Tibial nerve (tissue), 3 donors: Measurements from ENCODE around the gene IQCN.

ENCODE experiments used
- POLR2A ChIP-seq, 2 donors: fragments of 450-650 bp; IDR thresholded peaks; one replicate each; pipeline ENCODE4 v1.6.1; 2017; ENCODE audit warnings: antibody characterized with exemption in 2 of 2, mild to moderate bottlenecking in 2 of 2, moderate library complexity in 2 of 2
- TF ChIP-seq, protein P1 (sequence below), 5 experiments: fragments of 200-600 bp in 3 of 5; fragments of 450-650 bp in 2 of 5; sonication (generic) in 3 of 5; IDR thresholded peaks; one replicate each; pipeline ENCODE4 v1.5.1; 2016 to 2019; ENCODE audit warnings: antibody characterized with exemption in 5 of 5, mild to moderate bottlenecking in 3 of 5, moderate library complexity in 2 of 5

DNA sequence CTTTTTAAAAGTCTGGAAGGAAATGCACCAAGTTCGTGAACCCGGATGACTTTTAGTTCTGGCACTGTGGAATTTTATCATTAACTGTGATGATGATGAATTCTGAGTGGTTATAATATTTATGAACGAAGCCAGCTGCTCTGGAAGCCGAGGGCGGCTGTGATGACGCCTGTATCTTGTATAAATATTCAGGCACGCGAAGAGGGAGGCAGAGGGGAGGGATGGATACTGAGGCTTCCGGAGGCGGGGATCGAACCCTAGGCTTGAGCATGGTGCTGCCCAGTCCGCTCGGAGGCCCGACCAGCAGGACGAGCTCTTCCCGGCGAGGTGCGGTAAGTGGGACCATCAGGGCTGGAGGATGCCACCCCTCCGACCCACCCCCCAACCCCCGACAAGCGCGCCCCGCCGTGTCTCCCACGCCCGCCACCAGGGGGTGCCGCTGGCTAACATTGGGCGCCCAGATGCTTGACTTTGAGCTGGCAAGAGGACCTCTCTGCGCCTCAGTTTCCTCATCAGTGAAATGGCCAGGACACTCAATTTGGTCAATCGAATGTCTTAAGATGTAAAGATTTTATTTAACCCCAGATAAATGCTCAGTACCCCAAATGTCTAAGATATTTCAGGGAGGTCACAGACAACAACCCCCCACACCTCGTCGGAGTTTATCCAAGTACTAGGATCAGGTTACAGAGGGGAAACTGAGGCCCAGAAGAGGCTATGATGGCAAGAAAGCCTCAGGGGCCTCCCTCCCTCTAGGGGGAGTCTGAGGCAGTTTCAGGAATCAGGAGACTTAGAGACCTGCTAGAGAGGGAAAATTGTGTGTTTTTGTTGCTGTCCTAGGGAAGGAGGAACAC lies 65.9 kb downstream of the IQCN start:
- TF ChIP-seq, protein P1, sequence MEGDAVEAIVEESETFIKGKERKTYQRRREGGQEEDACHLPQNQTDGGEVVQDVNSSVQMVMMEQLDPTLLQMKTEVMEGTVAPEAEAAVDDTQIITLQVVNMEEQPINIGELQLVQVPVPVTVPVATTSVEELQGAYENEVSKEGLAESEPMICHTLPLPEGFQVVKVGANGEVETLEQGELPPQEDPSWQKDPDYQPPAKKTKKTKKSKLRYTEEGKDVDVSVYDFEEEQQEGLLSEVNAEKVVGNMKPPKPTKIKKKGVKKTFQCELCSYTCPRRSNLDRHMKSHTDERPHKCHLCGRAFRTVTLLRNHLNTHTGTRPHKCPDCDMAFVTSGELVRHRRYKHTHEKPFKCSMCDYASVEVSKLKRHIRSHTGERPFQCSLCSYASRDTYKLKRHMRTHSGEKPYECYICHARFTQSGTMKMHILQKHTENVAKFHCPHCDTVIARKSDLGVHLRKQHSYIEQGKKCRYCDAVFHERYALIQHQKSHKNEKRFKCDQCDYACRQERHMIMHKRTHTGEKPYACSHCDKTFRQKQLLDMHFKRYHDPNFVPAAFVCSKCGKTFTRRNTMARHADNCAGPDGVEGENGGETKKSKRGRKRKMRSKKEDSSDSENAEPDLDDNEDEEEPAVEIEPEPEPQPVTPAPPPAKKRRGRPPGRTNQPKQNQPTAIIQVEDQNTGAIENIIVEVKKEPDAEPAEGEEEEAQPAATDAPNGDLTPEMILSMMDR (IDR thresholded peaks at IDR 0.05), result peak; percentile 36 to 67 (median 59)
- TF ChIP-seq POLR2A (IDR thresholded peaks at IDR 0.05), result no peak
